HepG2 (cell line): ENCODE data around the gene MOAP1. TPM values are rescaled to one million over a fixed set of nuclear protein-coding genes. Genes with fewer than 3 reads are reported as not detected.

Source experiments
- ATAC-seq: fragments of 200-7000 bp; cut with Tn5 transposase; 3 replicates; pipeline ENCODE4 v1.9.1; 2020; ENCODE audit warnings: mild to moderate bottlenecking, moderate library complexity
- BruUV-seq: library from RNA; stranded (reverse); fragments of 400-500 nt; replicated peaks from 2 replicates; lab custom pipeline; 2021; lab: Mats Ljungman, UMichigan
- CTCF ChIA-PET: fragments of 300-600 bp; formaldehyde crosslinking; extraction: SDS; loops from one replicate; lab custom pipeline; 2021; ENCODE audit warnings: low total read pairs, inconsistent platforms, low intra/inter-chr PET ratio; lab: Yijun Ruan, JAX
- POLR2A ChIA-PET: fragments of 350-600 bp; sonication (Branson Sonifier 250); formaldehyde crosslinking; loops from one replicate; lab custom pipeline; 2020; ENCODE audit warnings: antibody characterized with exemption, inconsistent platforms; lab: Yijun Ruan, JAX
- DNase-seq: peaks from one replicate; pipeline ENCODE4 v3.0.0-alpha.2; 2015; ENCODE audit warnings: low spot score
- FAIRE-seq: peaks from 3 replicates; lab custom pipeline; 2011; peaks lifted over from hg19 to GRCh38; lab: Jason Lieb, UNC
- H2AFZ ChIP-seq: one replicate; pipeline ENCODE4 v1.6.1; 2011; ENCODE audit warnings: low read length, inconsistent platforms
- H3K27ac ChIP-seq: fragments of 300-600 bp; 3 replicates; pipeline ENCODE4 v1.8.0; 2011; ENCODE audit warnings: mixed run types, mild to moderate bottlenecking, mixed read lengths, low read length, inconsistent platforms; ENCODE audit not compliant: insufficient read depth; ENCODE audit errors: extremely low read length
- H3K27me3 ChIP-seq, 2 experiments: fragments of 200-600 bp in 1 of 2; 2 replicates in 1 of 2; 3 replicates in 1 of 2; pipeline versions ENCODE4 v1.6.0 to v1.8.0; 2011; ENCODE audit warnings: low read length in 2 of 2, mild to moderate bottlenecking in 2 of 2, moderate library complexity in 2 of 2, inconsistent platforms in 1 of 2; ENCODE audit not compliant: insufficient read depth in 2 of 2, control insufficient read depth in 1 of 2
- H3K36me3 ChIP-seq, 2 experiments: fragments of 200-600 bp in 1 of 2; replicated peaks in 1 of 2; 2 replicates in 1 of 2; 3 replicates in 1 of 2; pipeline versions ENCODE4 v1.5.1 to v1.8.0; 2011; ENCODE audit warnings: low read length in 2 of 2, inconsistent platforms in 1 of 2; ENCODE audit not compliant: insufficient read depth in 2 of 2, control insufficient read depth in 1 of 2
- H3K4me1 ChIP-seq: 2 replicates; pipeline ENCODE4 v1.5.1; 2012; ENCODE audit warnings: low read length, inconsistent platforms; ENCODE audit not compliant: insufficient read depth
- H3K4me2 ChIP-seq: 2 replicates; pipeline ENCODE4 v1.6.0; 2011; ENCODE audit warnings: low read depth, low read length, inconsistent platforms
- H3K4me3 ChIP-seq, 3 experiments: fragments of 200-600 bp in 1 of 3; sonication (generic), shearing (Covaris generic) in 1 of 3; replicated peaks in 1 of 3; 2 replicates each; pipeline ENCODE4 v1.5.1; 2011 to 2016; ENCODE audit warnings: low read length in 3 of 3, inconsistent platforms in 2 of 3, low read depth in 2 of 3, mild to moderate bottlenecking in 2 of 3, control low read depth in 1 of 3, mixed read lengths in 1 of 3; ENCODE audit not compliant: insufficient read depth in 1 of 3
- H3K79me2 ChIP-seq: one replicate; pipeline ENCODE4 v1.6.1; 2011; ENCODE audit warnings: low read length, inconsistent platforms; ENCODE audit not compliant: insufficient read depth
- H3K9ac ChIP-seq: 2 replicates; pipeline ENCODE4 v1.6.0; 2011; ENCODE audit warnings: mild to moderate bottlenecking, low read depth, low read length, inconsistent platforms; ENCODE audit not compliant: insufficient read depth
- H3K9me3 ChIP-seq: 2 replicates; pipeline ENCODE4 v1.5.1; 2012; ENCODE audit warnings: mild to moderate bottlenecking, low read length
- H4K20me1 ChIP-seq: 2 replicates; pipeline ENCODE4 v1.6.0; 2011; ENCODE audit warnings: inconsistent platforms, mild to moderate bottlenecking, low read length, moderate library complexity; ENCODE audit not compliant: insufficient read depth
- ARID2 ChIP-seq: sonication (generic); formaldehyde crosslinking; IDR thresholded peaks from 2 replicates; pipeline ENCODE4 v1.8.1; 2022; ENCODE audit warnings: mild to moderate bottlenecking, missing genetic modification reagents, borderline replicate concordance
- CEBPB ChIP-seq: IDR thresholded peaks from 2 replicates; pipeline ENCODE4 v1.6.1; 2011; ENCODE audit warnings: low read depth, low read length, improper control_type of control experiment, borderline replicate concordance
- DDIT3 ChIP-seq: sonication (generic); formaldehyde crosslinking; IDR thresholded peaks from 2 replicates; pipeline ENCODE4 v1.4.0; 2020; ENCODE audit warnings: mild to moderate bottlenecking, missing genetic modification reagents
- HNF4A ChIP-seq: sonication (generic); formaldehyde crosslinking; IDR thresholded peaks from 2 replicates; pipeline ENCODE4 v1.4.0; 2020; ENCODE audit warnings: missing genetic modification reagents
- KDM4B ChIP-seq: sonication (generic); formaldehyde crosslinking; IDR thresholded peaks from 2 replicates; pipeline ENCODE4 v1.4.0; 2020; ENCODE audit warnings: missing genetic modification reagents
- MTERF4 ChIP-seq: sonication (generic); formaldehyde crosslinking; IDR thresholded peaks from 2 replicates; pipeline ENCODE4 v1.8.0; 2023; ENCODE audit warnings: mild to moderate bottlenecking, missing genetic modification reagents
- PATZ1 ChIP-seq: sonication (generic); formaldehyde crosslinking; IDR thresholded peaks from 2 replicates; pipeline ENCODE4 v1.4.0; 2020; ENCODE audit warnings: missing genetic modification reagents
- PCBP2 ChIP-seq: fragments of 200-400 bp; formaldehyde crosslinking; optimal IDR thresholded peaks from 2 replicates; pipeline ENCODE3; 2018; ENCODE audit warnings: low read length, low read depth; ENCODE audit not compliant: poor library complexity, severe bottlenecking
- PRDM4 ChIP-seq: sonication (generic); formaldehyde crosslinking; IDR thresholded peaks from 2 replicates; pipeline ENCODE4 v1.9.0; 2021; ENCODE audit warnings: missing genetic modification reagents, borderline replicate concordance
- RNF2 ChIP-seq: fragments of 450-650 bp; conservative IDR thresholded peaks from 2 replicates; pipeline ENCODE4 v1.6.1; 2016; ENCODE audit warnings: low read depth
- SP5 ChIP-seq: IDR thresholded peaks from 2 replicates; pipeline ENCODE4 v1.6.1; 2016; ENCODE audit warnings: low read depth, borderline replicate concordance
- ZBTB14 ChIP-seq: sonication (generic); formaldehyde crosslinking; IDR thresholded peaks from 2 replicates; pipeline ENCODE4 v1.4.0; 2020; ENCODE audit warnings: missing genetic modification reagents
- ZBTB8A ChIP-seq: sonication (generic); formaldehyde crosslinking; IDR thresholded peaks from 2 replicates; pipeline ENCODE4 v1.4.0; 2020; ENCODE audit warnings: mild to moderate bottlenecking, low read depth, missing genetic modification reagents, borderline replicate concordance
- ZNF121 ChIP-seq: sonication (generic); formaldehyde crosslinking; IDR thresholded peaks from 2 replicates; pipeline ENCODE4 v1.5.0; 2020; ENCODE audit warnings: mild to moderate bottlenecking, missing genetic modification reagents
- ZNF138 ChIP-seq: sonication (generic); formaldehyde crosslinking; IDR thresholded peaks from 2 replicates; pipeline ENCODE4 v1.5.0; 2020; ENCODE audit warnings: mild to moderate bottlenecking, low read depth, missing genetic modification reagents
- ZNF562 ChIP-seq: sonication (generic); formaldehyde crosslinking; IDR thresholded peaks from 2 replicates; pipeline ENCODE4 v1.8.0; 2022; ENCODE audit warnings: missing genetic modification reagents, borderline replicate concordance
- ZNF564 ChIP-seq: sonication (generic); formaldehyde crosslinking; IDR thresholded peaks from 2 replicates; pipeline ENCODE4 v1.8.1; 2023; ENCODE audit warnings: mild to moderate bottlenecking, missing genetic modification reagents
- ZNF678 ChIP-seq: sonication (generic); formaldehyde crosslinking; IDR thresholded peaks from 2 replicates; pipeline ENCODE4 v1.4.0; 2020; ENCODE audit warnings: mild to moderate bottlenecking, missing genetic modification reagents
- WGBS: methylation state at CpG from one replicate; pipeline ENCODE4 v1.1.6; 2017; ENCODE audit warnings: low lambda C conversion rate; 5-methylcytosine and 5-hydroxymethylcytosine counted together
- in situ Hi-C: cut with HindIII; loops from 2 replicates; pipeline ENCODE4 v1.10.0; 2017; ENCODE audit warnings: low pct_unique_long_range_greater_than_20kb; ENCODE audit not compliant: extremely low pct_ligation_motif_present
- intact Hi-C: fragments of 100-400 bp; cut with micrococcal nuclease; formaldehyde crosslinking; loops from one replicate; pipeline ENCODE4 v1.10.0; 2022; ENCODE audit not compliant: unreplicated experiment
- polyA plus RNA-seq, 8 experiments: library from polyadenylated mRNA; depleted of rRNA in 3 of 8; stranded (reverse) in 7 of 8; unstranded in 1 of 8; fragments of >200 nt; fragmentation: Illumina TruSeq in 4 of 8; extraction: Trizol in 4 of 8; gene quantifications; 2 replicates each; pipeline versions ENCODE4 v1.2.1 to v1.2.3, GENCODE V29; 2011 to 2016; ENCODE audit warnings: low read depth in 4 of 8, missing spikeins in 1 of 8, mixed read lengths in 1 of 8; ENCODE audit not compliant: insufficient read depth in 1 of 8
- total RNA-seq, 5 experiments: library from RNA; depleted of rRNA; stranded (reverse); fragments of >200 nt; fragmentation: Illumina TruSeq; extraction: Trizol; gene quantifications; 2 replicates each; pipeline ENCODE4 v1.2.3, GENCODE V29; 2016; ENCODE audit warnings: low read depth in 1 of 5

Gene MOAP1
- total and polyA plus RNA-seq, 2 of the 13 experiments (the other 11 are each of a cell fraction or from before 2014, with no cell fraction given), result 14.6 to 47.0 TPM

- in situ Hi-C loops (no loop called here), intact Hi-C loops (no loop called here)
- no peak for FAIRE-seq
- H3K79me2 ChIP-seq, result no peaks in the 10 kb centered on the region
- CTCF ChIA-PET, result no interaction called here
- no peaks in the 10 kb centered on the region for H3K27me3 ChIP-seq
- no peak for ATAC-seq
- H3K4me3 ChIP-seq, result no peak overlapping the region
- no CpG with 5 or more reads among the region's 1 CpG for WGBS
- H2AFZ ChIP-seq, result no peak overlapping the region
- H3K36me3 ChIP-seq, result no peaks in the 10 kb centered on the region
- H3K4me1 ChIP-seq, result peaks cover 12% of the 10 kb centered on the region
- DNase-seq, result no peak
- H4K20me1 ChIP-seq, result no peaks in the 10 kb centered on the region
- no peaks in the 10 kb centered on the region for H3K9me3 ChIP-seq
- no peak overlapping the region for H3K27ac ChIP-seq
- POLR2A ChIA-PET, result interaction anchor here (0.9 kb wide), 1 partner anchor 12 kb away, joined by 3 read pairs; the partner anchor contains the start of gene UBR7
- BruUV-seq, result no TSS peak
- no peak overlapping the region for H3K4me2 ChIP-seq
- no peak overlapping the region for H3K9ac ChIP-seq
- TF ChIP-seq MTERF4 (CRISPR knock-in tag), result no peak
- TF ChIP-seq RNF2, result no peak
- TF ChIP-seq SP5 (CRISPR knock-in tag), result no peak
- no peak for TF ChIP-seq ZBTB8A (CRISPR knock-in tag)
- TF ChIP-seq PATZ1 (CRISPR knock-in tag), result no peak
- no peak for TF ChIP-seq PRDM4 (CRISPR knock-in tag)
- no peak for TF ChIP-seq DDIT3
- TF ChIP-seq ZBTB14 (CRISPR knock-in tag), result no peak
- no peak for TF ChIP-seq ZNF564 (CRISPR knock-in tag)
- peak; percentile 3; the same call in 1 of the 2 replicates for TF ChIP-seq CEBPB
- TF ChIP-seq ZNF138 (CRISPR knock-in tag), result no peak
- no peak for TF ChIP-seq ZNF678 (CRISPR knock-in tag)
- TF ChIP-seq HNF4A, result peak; percentile 10; the same call in 1 of the 2 replicates
- peak; percentile 83; the same call in 1 of the 2 replicates for TF ChIP-seq ZNF121 (CRISPR knock-in tag)
- TF ChIP-seq ARID2 (CRISPR knock-in tag), result no peak
- TF ChIP-seq KDM4B (CRISPR knock-in tag), result no peak
- TF ChIP-seq ZNF562 (CRISPR knock-in tag), result no peak
- no peak for TF ChIP-seq PCBP2
These were observed 10.8 kb upstream of the MOAP1 start for GRCh38 chr14:93195316-93195999.
